IMR-90 (cell line): ENCODE results near the gene KCNMB2. TPM values are rescaled to one million over a fixed set of nuclear protein-coding genes. Genes with fewer than 3 reads are reported as not detected.

Experiments
- ATAC-seq: fragments of 200-7000 bp; cut with Tn5 transposase; 2 replicates; pipeline ENCODE4 v1.9.1; 2020; ENCODE audit warnings: low read depth, mild to moderate bottlenecking, moderate library complexity
- BruUV-seq: library from RNA; stranded (reverse); fragments of 400-500 nt; replicated peaks from 2 replicates; lab custom pipeline; 2021; lab: Mats Ljungman, UMichigan
- CTCF ChIA-PET: fragments of 300-600 bp; formaldehyde crosslinking; extraction: SDS; loops from one replicate; lab custom pipeline; 2021; ENCODE audit warnings: antibody characterized with exemption; lab: Yijun Ruan, JAX
- POLR2A ChIA-PET: fragments of 300-600 bp; sonication (Branson Sonifier 250); formaldehyde crosslinking; loops from one replicate; lab custom pipeline; 2022; ENCODE audit warnings: antibody characterized with exemption; ENCODE audit not compliant: unreplicated experiment; lab: Charles Lee
- DNase-seq: peaks from one replicate; pipeline ENCODE4 v3.0.0; 2013
- H2AFZ ChIP-seq: replicated peaks from 2 replicates; pipeline ENCODE3; 2013; ENCODE audit warnings: low read length, mild to moderate bottlenecking; ENCODE audit not compliant: poor library complexity
- H2AK5ac ChIP-seq: 2 replicates; pipeline ENCODE4 v1.6.1; 2013; ENCODE audit warnings: low read depth, low read length, inconsistent platforms
- H2AK9ac ChIP-seq: replicated peaks from 2 replicates; pipeline ENCODE3; 2013; ENCODE audit warnings: mild to moderate bottlenecking, low read depth, low read length, moderate library complexity; ENCODE audit not compliant: poor library complexity
- H2BK120ac ChIP-seq: 2 replicates; pipeline ENCODE4 v1.6.1; 2013; ENCODE audit warnings: low read depth, low read length, inconsistent platforms
- H2BK15ac ChIP-seq: 3 replicates; pipeline ENCODE4 v1.6.1; 2013; ENCODE audit warnings: low read depth, low read length, inconsistent platforms
- H2BK20ac ChIP-seq: 2 replicates; pipeline ENCODE4 v1.6.1; 2013; ENCODE audit warnings: low read depth, mild to moderate bottlenecking, inconsistent platforms, low read length, moderate library complexity
- H2BK5ac ChIP-seq: 2 replicates; pipeline ENCODE4 v1.6.1; 2013; ENCODE audit warnings: mild to moderate bottlenecking, low read depth, low read length, inconsistent platforms; ENCODE audit not compliant: poor library complexity, severe bottlenecking
- H3K14ac ChIP-seq: replicated peaks from 2 replicates; pipeline ENCODE4 v1.6.1; 2013; ENCODE audit warnings: low read depth, low read length, inconsistent platforms
- H3K18ac ChIP-seq: 2 replicates; pipeline ENCODE4 v1.6.1; 2013; ENCODE audit warnings: low read depth, low read length, control low read depth
- H3K23ac ChIP-seq: 2 replicates; pipeline ENCODE4 v1.6.1; 2013; ENCODE audit warnings: low read depth, low read length, inconsistent platforms
- H3K27ac ChIP-seq: 2 replicates; pipeline ENCODE4 v1.5.1; 2013; ENCODE audit warnings: mild to moderate bottlenecking, control low read depth, low read length; ENCODE audit not compliant: insufficient read depth
- H3K27me3 ChIP-seq: 2 replicates; pipeline ENCODE4 v1.6.1; 2013; ENCODE audit warnings: low read length; ENCODE audit not compliant: control insufficient read depth, insufficient read depth
- H3K36me3 ChIP-seq: 2 replicates; pipeline ENCODE4 v1.6.1; 2013; ENCODE audit warnings: low read length, mixed read lengths; ENCODE audit not compliant: control insufficient read depth, insufficient read depth
- H3K4ac ChIP-seq: 2 replicates; pipeline ENCODE4 v1.6.1; 2013; ENCODE audit warnings: low read depth, low read length, inconsistent platforms
- H3K4me1 ChIP-seq: 2 replicates; pipeline ENCODE4 v1.6.1; 2013; ENCODE audit warnings: low read length, mixed read lengths; ENCODE audit not compliant: control insufficient read depth, insufficient read depth
- H3K4me2 ChIP-seq: 2 replicates; pipeline ENCODE4 v1.6.1; 2013; ENCODE audit warnings: low read depth, mild to moderate bottlenecking, control low read depth, low read length, moderate library complexity
- H3K4me3 ChIP-seq: 2 replicates; pipeline ENCODE4 v1.5.1; 2013; ENCODE audit warnings: low read depth, mild to moderate bottlenecking, control low read depth, low read length, moderate library complexity; ENCODE audit not compliant: insufficient read depth
- H3K56ac ChIP-seq: 2 replicates; pipeline ENCODE4 v1.6.1; 2013; ENCODE audit warnings: low read length, inconsistent platforms; ENCODE audit not compliant: insufficient read depth; ENCODE audit errors: extremely low read depth
- H3K79me1 ChIP-seq, 2 experiments: 2 replicates each; pipeline ENCODE4 v1.6.1; 2013; ENCODE audit warnings: low read length in 2 of 2, inconsistent platforms in 1 of 2, low read depth in 1 of 2
- H3K9ac ChIP-seq: 2 replicates; pipeline ENCODE4 v1.6.1; 2013; ENCODE audit warnings: low read depth, low read length, control low read depth
- H3K9me1 ChIP-seq: 2 replicates; pipeline ENCODE4 v1.6.1; 2013; ENCODE audit warnings: low read length, inconsistent platforms; ENCODE audit not compliant: insufficient read depth
- H3K9me3 ChIP-seq: 2 replicates; pipeline ENCODE4 v1.6.1; 2013; ENCODE audit warnings: low read length; ENCODE audit not compliant: control insufficient read depth, insufficient read depth
- H4K20me1 ChIP-seq: 2 replicates; pipeline ENCODE4 v1.6.1; 2013; ENCODE audit warnings: low read length, inconsistent platforms; ENCODE audit not compliant: insufficient read depth
- H4K5ac ChIP-seq: 2 replicates; pipeline ENCODE4 v1.6.1; 2013; ENCODE audit warnings: mild to moderate bottlenecking, low read depth, low read length, control low read depth
- H4K8ac ChIP-seq, 2 experiments: 2 replicates each; pipeline ENCODE4 v1.6.1; 2013; ENCODE audit warnings: low read depth in 2 of 2, low read length in 2 of 2, control low read depth in 1 of 2, inconsistent platforms in 1 of 2
- H4K91ac ChIP-seq: 2 replicates; pipeline ENCODE4 v1.6.1; 2013; ENCODE audit warnings: low read depth, low read length, inconsistent platforms; ENCODE audit not compliant: insufficient read depth
- BHLHE40 ChIP-seq: fragments of 150-350 bp; IDR thresholded peaks from 2 replicates; pipeline ENCODE4 v1.6.1; 2016; ENCODE audit warnings: mild to moderate bottlenecking, low read depth, low read length
- CEBPB ChIP-seq: IDR thresholded peaks from 2 replicates; pipeline ENCODE4 v1.6.1; 2012; ENCODE audit warnings: low read depth, low read length, improper control_type of control experiment
- CHD1 ChIP-seq: IDR thresholded peaks from 2 replicates; pipeline ENCODE4 v1.6.1; 2012; ENCODE audit warnings: low read depth, low read length, improper control_type of control experiment
- FOS ChIP-seq: fragments of 150-350 bp; IDR thresholded peaks from 2 replicates; pipeline ENCODE4 v1.6.1; 2016; ENCODE audit warnings: low read depth, low read length
- MAFK ChIP-seq: IDR thresholded peaks from 2 replicates; pipeline ENCODE4 v1.6.1; 2012; ENCODE audit warnings: low read depth, low read length, improper control_type of control experiment
- MAZ ChIP-seq: IDR thresholded peaks from 2 replicates; pipeline ENCODE4 v1.6.1; 2012; ENCODE audit warnings: low read depth, mild to moderate bottlenecking, low read length, improper control_type of control experiment, moderate library complexity, borderline replicate concordance
- MXI1 ChIP-seq: IDR thresholded peaks from 2 replicates; pipeline ENCODE4 v1.6.1; 2012; ENCODE audit warnings: low read depth, mild to moderate bottlenecking, low read length, moderate library complexity, borderline replicate concordance
- NFE2L2 ChIP-seq: fragments of 150-350 bp; IDR thresholded peaks from 2 replicates; pipeline ENCODE4 v1.6.1; 2016; ENCODE audit warnings: low read depth, mild to moderate bottlenecking, low read length
- POLR2A ChIP-seq: IDR thresholded peaks from 2 replicates; pipeline ENCODE4 v1.6.1; 2012; ENCODE audit warnings: mild to moderate bottlenecking, low read depth, low read length
- RAD21 ChIP-seq: IDR thresholded peaks from 2 replicates; pipeline ENCODE4 v1.6.1; 2012; ENCODE audit warnings: low read length, improper control_type of control experiment
- RCOR1 ChIP-seq: IDR thresholded peaks from 2 replicates; pipeline ENCODE4 v1.6.1; 2012; ENCODE audit warnings: mild to moderate bottlenecking, low read length, improper control_type of control experiment; ENCODE audit not compliant: insufficient replicate concordance
- SMC3 ChIP-seq: fragments of 150-350 bp; IDR thresholded peaks from 2 replicates; pipeline ENCODE4 v1.6.1; 2016; ENCODE audit warnings: low read depth, mild to moderate bottlenecking, antibody characterized with exemption, low read length, moderate library complexity
- WGBS, 2 experiments: methylation state at CpG; one replicate each; pipeline versions ENCODE4 v1.1.5 to v1.1.7; 2013; ENCODE audit warnings: missing lambda C conversion rate in 2 of 2; ENCODE audit not compliant: insufficient read length in 1 of 2; ENCODE audit errors: extremely low coverage in 2 of 2; 5-methylcytosine and 5-hydroxymethylcytosine counted together
- dilution Hi-C: fragments of 300-500 bp; cut with HindIII; formaldehyde crosslinking; loops from one replicate; pipeline ENCODE4 v1.14.3; 2018; ENCODE audit warnings: low sequenced_read_pairs; ENCODE audit not compliant: unreplicated experiment
- in situ Hi-C: fragments of 300-500 bp; cut with MboI; formaldehyde crosslinking; loops from 3 replicates; pipeline ENCODE4 v1.14.3; 2019; ENCODE audit warnings: low sequenced_read_pairs, inconsistent platforms, mixed read lengths
- intact Hi-C: fragments of 100-400 bp; cut with micrococcal nuclease; formaldehyde crosslinking; loops from 2 replicates; pipeline ENCODE4 v1.10.0; 2022
- polyA plus RNA-seq, 3 experiments: library from polyadenylated mRNA; depleted of rRNA; stranded (reverse); fragments of >200 nt; gene quantifications; 2 replicates each; pipeline ENCODE4 v1.2.3, GENCODE V29; 2012; ENCODE audit warnings: low replicate concordance in 1 of 3
- total RNA-seq: library from RNA; depleted of rRNA; stranded (reverse); fragments of >200 nt; gene quantifications from 2 replicates; pipeline ENCODE4 v1.2.3, GENCODE V29; 2012
- TF ChIP-seq, protein P1 (sequence below): conservative IDR thresholded peaks from 2 replicates; pipeline ENCODE4 v1.5.1; 2012; ENCODE audit warnings: mild to moderate bottlenecking, low read depth, low read length, improper control_type of control experiment
- TF ChIP-seq, protein P2 (sequence below): fragments of 150-350 bp; IDR thresholded peaks from 2 replicates; pipeline ENCODE4 v1.6.1; 2017; ENCODE audit warnings: mild to moderate bottlenecking, antibody characterized with exemption, low read length, low read depth
- TF ChIP-seq, protein P3 (sequence below): fragments of 150-350 bp; IDR thresholded peaks from 2 replicates; pipeline ENCODE4 v1.6.1; 2016; ENCODE audit warnings: low read depth, mild to moderate bottlenecking, low read length, moderate library complexity, borderline replicate concordance

The KCNMB2 gene
- total and polyA plus RNA-seq, 2 of the 4 experiments (the other 2 are of a cell fraction), result not detected

DNA sequence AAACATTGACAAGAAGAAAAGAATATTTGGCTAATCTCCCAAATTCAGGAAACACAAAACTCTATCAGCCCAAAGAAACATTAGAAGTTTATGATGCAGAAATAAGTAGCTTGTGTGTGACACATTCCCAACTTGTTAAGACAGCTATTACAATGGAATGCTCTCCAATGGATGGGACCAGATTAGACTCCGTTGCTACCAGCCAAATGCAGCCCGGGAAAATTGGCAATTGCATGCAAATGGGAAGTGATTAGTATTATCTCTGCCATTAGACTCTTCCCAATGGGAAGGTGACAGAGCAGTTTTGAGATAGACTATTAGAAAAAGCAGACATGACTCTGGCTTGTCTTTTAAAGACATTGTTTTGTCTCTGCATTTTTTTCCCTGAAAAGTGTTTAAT lies 37.4 kb upstream of the KCNMB2 start:
- POLR2A ChIA-PET, result no interaction called here
- H3K14ac ChIP-seq, result no peak overlapping the region
- CTCF ChIA-PET, result no interaction called here

More for the DNA sequence above, 37.4 kb upstream of the KCNMB2 start:
- dilution Hi-C loops, result no loop called here
- Histone ChIP-seq H2AK9ac (no peak overlapping the region), H2BK20ac (no peak overlapping the region), H4K20me1 (no peaks in the 10 kb centered on the region), H2AK5ac (no peak overlapping the region), H3K4me3 (no peak overlapping the region), H3K4ac (no peak overlapping the region), H3K23ac (no peak overlapping the region), H3K4me2 (no peak overlapping the region), H3K9ac (no peak overlapping the region), H4K8ac (no peak overlapping the region), H4K5ac (no peak overlapping the region), H2BK120ac (no peak overlapping the region), H2AFZ (no peak overlapping the region), H3K4me1 (no peaks in the 10 kb centered on the region), H3K9me3 (0 out of 2 replicates have a peak, but pooled peaks cover 2% of the 10 kb centered on the region), H3K27ac (no peak overlapping the region), H3K79me1 (no peaks in the 10 kb centered on the region), H3K18ac (no peak overlapping the region), H2BK5ac (no peak overlapping the region), H3K27me3 (no peaks in the 10 kb centered on the region), H3K9me1 (no peaks in the 10 kb centered on the region), H2BK15ac (no peak overlapping the region), H3K36me3 (no peaks in the 10 kb centered on the region), H4K91ac (no peak overlapping the region), H3K56ac (no peak overlapping the region)
- intact Hi-C loops, result no loop called here
- no peak for DNase-seq
- in situ Hi-C loops, result no loop called here
- BruUV-seq, result no TSS peak
- TF ChIP-seq RCOR1, result no peak
- TF ChIP-seq POLR2A, result no peak
- TF ChIP-seq NFE2L2, result no peak
- TF ChIP-seq RAD21, result no peak
- no peak for TF ChIP-seq FOS
- TF ChIP-seq MXI1, result no peak
- TF ChIP-seq CEBPB, result no peak
- TF ChIP-seq, protein P1, sequence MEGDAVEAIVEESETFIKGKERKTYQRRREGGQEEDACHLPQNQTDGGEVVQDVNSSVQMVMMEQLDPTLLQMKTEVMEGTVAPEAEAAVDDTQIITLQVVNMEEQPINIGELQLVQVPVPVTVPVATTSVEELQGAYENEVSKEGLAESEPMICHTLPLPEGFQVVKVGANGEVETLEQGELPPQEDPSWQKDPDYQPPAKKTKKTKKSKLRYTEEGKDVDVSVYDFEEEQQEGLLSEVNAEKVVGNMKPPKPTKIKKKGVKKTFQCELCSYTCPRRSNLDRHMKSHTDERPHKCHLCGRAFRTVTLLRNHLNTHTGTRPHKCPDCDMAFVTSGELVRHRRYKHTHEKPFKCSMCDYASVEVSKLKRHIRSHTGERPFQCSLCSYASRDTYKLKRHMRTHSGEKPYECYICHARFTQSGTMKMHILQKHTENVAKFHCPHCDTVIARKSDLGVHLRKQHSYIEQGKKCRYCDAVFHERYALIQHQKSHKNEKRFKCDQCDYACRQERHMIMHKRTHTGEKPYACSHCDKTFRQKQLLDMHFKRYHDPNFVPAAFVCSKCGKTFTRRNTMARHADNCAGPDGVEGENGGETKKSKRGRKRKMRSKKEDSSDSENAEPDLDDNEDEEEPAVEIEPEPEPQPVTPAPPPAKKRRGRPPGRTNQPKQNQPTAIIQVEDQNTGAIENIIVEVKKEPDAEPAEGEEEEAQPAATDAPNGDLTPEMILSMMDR, result no peak
- TF ChIP-seq, protein P2, sequence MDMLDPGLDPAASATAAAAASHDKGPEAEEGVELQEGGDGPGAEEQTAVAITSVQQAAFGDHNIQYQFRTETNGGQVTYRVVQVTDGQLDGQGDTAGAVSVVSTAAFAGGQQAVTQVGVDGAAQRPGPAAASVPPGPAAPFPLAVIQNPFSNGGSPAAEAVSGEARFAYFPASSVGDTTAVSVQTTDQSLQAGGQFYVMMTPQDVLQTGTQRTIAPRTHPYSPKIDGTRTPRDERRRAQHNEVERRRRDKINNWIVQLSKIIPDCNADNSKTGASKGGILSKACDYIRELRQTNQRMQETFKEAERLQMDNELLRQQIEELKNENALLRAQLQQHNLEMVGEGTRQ, result no peak
- TF ChIP-seq BHLHE40, result no peak
- TF ChIP-seq, protein P3, sequence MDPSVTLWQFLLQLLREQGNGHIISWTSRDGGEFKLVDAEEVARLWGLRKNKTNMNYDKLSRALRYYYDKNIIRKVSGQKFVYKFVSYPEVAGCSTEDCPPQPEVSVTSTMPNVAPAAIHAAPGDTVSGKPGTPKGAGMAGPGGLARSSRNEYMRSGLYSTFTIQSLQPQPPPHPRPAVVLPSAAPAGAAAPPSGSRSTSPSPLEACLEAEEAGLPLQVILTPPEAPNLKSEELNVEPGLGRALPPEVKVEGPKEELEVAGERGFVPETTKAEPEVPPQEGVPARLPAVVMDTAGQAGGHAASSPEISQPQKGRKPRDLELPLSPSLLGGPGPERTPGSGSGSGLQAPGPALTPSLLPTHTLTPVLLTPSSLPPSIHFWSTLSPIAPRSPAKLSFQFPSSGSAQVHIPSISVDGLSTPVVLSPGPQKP, result no peak
- TF ChIP-seq CHD1, result no peak
- TF ChIP-seq MAFK, result no peak
- TF ChIP-seq SMC3, result no peak
- no peak for TF ChIP-seq MAZ
- no CpG with 5 or more reads among the region's 2 CpGs for WGBS, 2 experiments
- no peak for ATAC-seq
